Upper lobe of left lung (tissue), 6 donors: ENCODE results near the gene KLHL40. TPM values are rescaled to one million over a fixed set of nuclear protein-coding genes. Genes with fewer than 3 reads are reported as not detected.

Source experiments
- ATAC-seq, 2 donors: fragments of 200-7000 bp; cut with Tn5 transposase; one replicate each; pipeline ENCODE4 v1.9.1; 2022; ENCODE audit warnings: mild to moderate bottlenecking in 2 of 2, moderate library complexity in 2 of 2; ENCODE audit not compliant: low FRiP score in 2 of 2
- DNase-seq, 2 donors: peaks; one replicate each; pipeline ENCODE4 v3.0.0-alpha.2; 2019 to 2020
- H3K27ac ChIP-seq, 4 donors: fragments of 200-600 bp; sonication (generic); one replicate each; pipeline ENCODE4 v1.5.1; 2016 to 2019
- H3K27me3 ChIP-seq, 4 donors: fragments of 200-600 bp; sonication (generic); one replicate each; pipeline ENCODE4 v1.5.1; 2017 to 2019
- H3K36me3 ChIP-seq, 4 donors: fragments of 200-600 bp; sonication (generic); one replicate each; pipeline ENCODE4 v1.5.1; 2016 to 2019
- H3K4me1 ChIP-seq, 4 donors: fragments of 200-600 bp; sonication (generic); one replicate each; pipeline ENCODE4 v1.5.1; 2018 to 2019
- H3K4me3 ChIP-seq, 4 donors: fragments of 200-600 bp; sonication (generic); one replicate each; pipeline ENCODE4 v1.5.1; 2017 to 2019; ENCODE audit warnings: mild to moderate bottlenecking in 2 of 4, moderate library complexity in 1 of 4
- H3K9me3 ChIP-seq, 4 donors: fragments of 200-600 bp; sonication (generic); one replicate each; pipeline ENCODE4 v1.5.1; 2018 to 2019
- CTCF ChIP-seq, 6 experiments: fragments of 450-650 bp in 4 of 6; fragments of 200-600 bp in 2 of 6; sonication (generic) in 2 of 6; IDR thresholded peaks; one replicate each; pipeline ENCODE4 v1.5.1; 2016 to 2019; ENCODE audit warnings: antibody characterized with exemption in 6 of 6
- EP300 ChIP-seq, 4 donors: sonication (generic); formaldehyde crosslinking; IDR thresholded peaks; one replicate each; pipeline ENCODE4 v1.5.1; 2017; ENCODE audit warnings: antibody characterized with exemption in 4 of 4, control low read depth in 2 of 4
- POLR2A ChIP-seq, 4 donors: fragments of 450-650 bp; IDR thresholded peaks; one replicate each; pipeline ENCODE4 v1.5.1; 2016 to 2017; ENCODE audit warnings: antibody characterized with exemption in 4 of 4, mild to moderate bottlenecking in 2 of 4
- POLR2AphosphoS5 ChIP-seq, 2 donors: sonication (generic); formaldehyde crosslinking; IDR thresholded peaks; one replicate each; pipeline ENCODE4 v1.5.1; 2017; ENCODE audit warnings: antibody characterized with exemption in 2 of 2
- WGBS, 2 donors: methylation state at CpG; one replicate each; pipeline ENCODE4 v1.1.5; 2017 to 2018; 5-methylcytosine and 5-hydroxymethylcytosine counted together
- total RNA-seq, 6 donors: library from RNA; depleted of rRNA in 4 of 6; stranded (reverse); fragments of >200 nt in 4 of 6; gene quantifications; one replicate each; pipeline versions ENCODE4 v1.1.0 to v1.2.1, GENCODE V29; 2016 to 2021
- donor health status: DM: no; HTN: no; CAD: no; lungs with moderate emphysema.
- donor health status: DM: no; HTN: yes; CAD: no; lungs with severe emphysema.

Gene KLHL40
- total RNA-seq, 6 donors from 2014 or later: not detected

GRCh38 chr3:42674146-42674545 lies 11.2 kb upstream of the KLHL40 start:
- H3K4me1 ChIP-seq: no peaks in the 10 kb centered on the region
- ATAC-seq (no peak), DNase-seq (no peak)
- no peaks in the 10 kb centered on the region for H3K36me3 ChIP-seq
- 52 to 62% methylated on average over 3 of the region's 3 CpGs for WGBS, 2 donors
- peaks cover 0 to 3% (median 0%) of the 10 kb centered on the region in 4 donors for H3K9me3 ChIP-seq
- no peaks in the 10 kb centered on the region for H3K27me3 ChIP-seq
- no peak overlapping the region for H3K4me3 ChIP-seq
- no peak overlapping the region for H3K27ac ChIP-seq
- TF ChIP-seq POLR2AphosphoS5 (IDR thresholded peaks at IDR 0.05): no peak

GRCh38 chr3:42675909-42676308 lies 9.4 kb upstream of the KLHL40 start:
- Histone ChIP-seq H3K27ac (no peak overlapping the region), H3K4me1 (no peaks in the 10 kb centered on the region), H3K9me3 (peaks cover 0 to 3% (median 0%) of the 10 kb centered on the region in 4 donors), H3K4me3 (no peak overlapping the region), H3K27me3 (no peaks in the 10 kb centered on the region), H3K36me3 (no peaks in the 10 kb centered on the region)
- DNase-seq: no peak
- WGBS, 2 donors: 87 to 96% methylated on average over 2 of the region's 2 CpGs
- no peak for ATAC-seq
- TF ChIP-seq EP300 (IDR thresholded peaks at IDR 0.05) (no peak), POLR2AphosphoS5 (IDR thresholded peaks at IDR 0.05) (no peak), CTCF (IDR thresholded peaks at IDR 0.05) (no peak), POLR2A (IDR thresholded peaks at IDR 0.05) (no peak)

GRCh38 chr3:42678447-42678846 lies 6.9 kb upstream of the KLHL40 start:
- TF ChIP-seq POLR2AphosphoS5 (IDR thresholded peaks at IDR 0.05) (no peak), POLR2A (IDR thresholded peaks at IDR 0.05) (no peak), CTCF (IDR thresholded peaks at IDR 0.05) (no peak), EP300 (IDR thresholded peaks at IDR 0.05) (no peak)
- 83 to 89% methylated on average over 2 of the region's 2 CpGs for WGBS, 2 donors

GRCh38 chr3:42680271-42680670 lies 5.1 kb upstream of the KLHL40 start:
- Histone ChIP-seq H3K36me3 (no peaks in the 10 kb centered on the region), H3K4me3 (no peak overlapping the region), H3K27me3 (peaks cover 0 to under 1% (median 0%) of the 10 kb centered on the region in 4 donors), H3K27ac (no peak overlapping the region), H3K9me3 (peaks cover 0 to 3% (median 0%) of the 10 kb centered on the region in 4 donors), H3K4me1 (peaks cover 0 to 5% (median 0%) of the 10 kb centered on the region in 4 donors)
- WGBS, 2 donors: 82 to 86% methylated on average over 1 of the region's 1 CpG
- TF ChIP-seq EP300 (IDR thresholded peaks at IDR 0.05) (no peak), POLR2AphosphoS5 (IDR thresholded peaks at IDR 0.05) (no peak)
- no peak for DNase-seq
- no peak for ATAC-seq

More at GRCh38 chr3:42678447-42678846, 6.9 kb upstream of the KLHL40 start:
- DNase-seq: no peak
- H3K27me3 ChIP-seq: no peaks in the 10 kb centered on the region
- ATAC-seq: no peak
- no peak overlapping the region for H3K4me3 ChIP-seq
- H3K27ac ChIP-seq: no peak overlapping the region
- H3K9me3 ChIP-seq: peaks cover 0 to 3% (median 0%) of the 10 kb centered on the region in 4 donors
- no peaks in the 10 kb centered on the region for H3K4me1 ChIP-seq
- H3K36me3 ChIP-seq: no peaks in the 10 kb centered on the region

GRCh38 chr3:42680806-42681205 lies 4.5 kb upstream of the KLHL40 start:
- H3K27ac ChIP-seq: no peak overlapping the region
- H3K36me3 ChIP-seq: no peaks in the 10 kb centered on the region
- H3K4me1 ChIP-seq: peaks cover 0 to 7% (median 5%) of the 10 kb centered on the region in 4 donors
- DNase-seq (no peak), ATAC-seq (no peak)
- H3K9me3 ChIP-seq: peaks cover 0 to 3% (median 0%) of the 10 kb centered on the region in 4 donors
- no peak for TF ChIP-seq EP300 (IDR thresholded peaks at IDR 0.05)
- no peak for TF ChIP-seq CTCF (IDR thresholded peaks at IDR 0.05)
- no peak for TF ChIP-seq POLR2AphosphoS5 (IDR thresholded peaks at IDR 0.05)
- TF ChIP-seq POLR2A (IDR thresholded peaks at IDR 0.05): no peak
- H3K27me3 ChIP-seq: peaks cover 0 to 6% (median 0%) of the 10 kb centered on the region in 4 donors
- WGBS, 2 donors: 71 to 84% methylated on average over 3 to 4 of the region's 4 CpGs
- no peak overlapping the region for H3K4me3 ChIP-seq

GRCh38 chr3:42681361-42682038 lies 3.8 kb upstream of the KLHL40 start:
- H3K27ac ChIP-seq: no peak overlapping the region
- WGBS, 2 donors: 84 to 85% methylated on average over 10 of the region's 10 CpGs
- ATAC-seq (no peak), DNase-seq (no peak)
- TF ChIP-seq CTCF (IDR thresholded peaks at IDR 0.05) (no peak), POLR2AphosphoS5 (IDR thresholded peaks at IDR 0.05) (no peak), POLR2A (IDR thresholded peaks at IDR 0.05) (no peak), EP300 (IDR thresholded peaks at IDR 0.05) (no peak)
- H3K9me3 ChIP-seq: peaks cover 0 to 3% (median 0%) of the 10 kb centered on the region in 4 donors
- peaks cover 0 to 11% (median 9%) of the 10 kb centered on the region in 4 donors for H3K4me1 ChIP-seq
- H3K36me3 ChIP-seq: no peaks in the 10 kb centered on the region
- H3K27me3 ChIP-seq: peaks cover 0 to 12% (median 0%) of the 10 kb centered on the region in 4 donors
- H3K4me3 ChIP-seq: no peak overlapping the region
